Keratinocyte (primary cell): ENCODE data around the gene KRTAP1-5. TPM values are rescaled to one million over a fixed set of nuclear protein-coding genes. Genes with fewer than 3 reads are reported as not detected.
A peak's percentile ranks its signal among the peaks of the same experiment; 100 is the strongest.
"Not testable (repeated sequence)": the region's sequence is repeated elsewhere in the genome, so short reads cannot be mapped to it uniquely, and the experiment has no call there.

ENCODE experiments used
- DNase-seq: peaks from one replicate; pipeline ENCODE4 v3.0.0-alpha.2; 2011; ENCODE audit warnings: low read depth, missing footprints, low spot score
- FAIRE-seq: peaks from 2 replicates; lab custom pipeline; 2011; peaks lifted over from hg19 to GRCh38; lab: Jason Lieb, UNC
- H2AFZ ChIP-seq: 2 replicates; pipeline ENCODE4 v1.6.0; 2012; ENCODE audit warnings: low read length, control low read depth, inconsistent platforms; ENCODE audit not compliant: control insufficient read depth
- H3K27ac ChIP-seq: 2 replicates; pipeline ENCODE4 v1.5.1; 2011; ENCODE audit warnings: low read length; ENCODE audit not compliant: control insufficient read depth, insufficient read depth
- H3K27me3 ChIP-seq: 3 replicates; pipeline ENCODE4 v1.6.0; 2011; ENCODE audit warnings: low read length; ENCODE audit not compliant: control insufficient read depth, insufficient read depth; ENCODE audit errors: extremely low read depth
- H3K36me3 ChIP-seq, 2 experiments: 2 replicates in 1 of 2; 3 replicates in 1 of 2; pipeline ENCODE4 v1.5.1; 2011; ENCODE audit warnings: low read length in 2 of 2, mild to moderate bottlenecking in 1 of 2; ENCODE audit not compliant: control insufficient read depth in 2 of 2, insufficient read depth in 2 of 2; ENCODE audit errors: extremely low read depth in 1 of 2
- H3K4me1 ChIP-seq: 3 replicates; pipeline ENCODE4 v1.5.1; 2011; ENCODE audit warnings: low read length; ENCODE audit not compliant: control insufficient read depth, insufficient read depth; ENCODE audit errors: extremely low read depth
- H3K4me2 ChIP-seq: 3 replicates; pipeline ENCODE4 v1.6.0; 2011; ENCODE audit warnings: low read depth, low read length; ENCODE audit not compliant: control insufficient read depth, insufficient read depth; ENCODE audit errors: extremely low read depth
- H3K4me3 ChIP-seq, 3 experiments: fragments of 200-600 bp in 1 of 3; sonication (generic) in 1 of 3; 2 replicates in 2 of 3; 3 replicates in 1 of 3; pipeline ENCODE4 v1.5.1; 2011 to 2016; ENCODE audit warnings: low read length in 3 of 3, mild to moderate bottlenecking in 3 of 3, control low read depth in 2 of 3, inconsistent platforms in 1 of 3, low read depth in 1 of 3, mixed read lengths in 1 of 3, mixed run types in 1 of 3, moderate library complexity in 1 of 3; ENCODE audit not compliant: control insufficient read depth in 2 of 3, insufficient read depth in 2 of 3; ENCODE audit errors: extremely low read depth in 1 of 3
- H3K79me2 ChIP-seq: 2 replicates; pipeline ENCODE4 v1.6.0; 2012; ENCODE audit warnings: low read length; ENCODE audit not compliant: control insufficient read depth, insufficient read depth
- H3K9ac ChIP-seq: 3 replicates; pipeline ENCODE4 v1.6.0; 2011; ENCODE audit warnings: low read length; ENCODE audit not compliant: control insufficient read depth, insufficient read depth; ENCODE audit errors: extremely low read depth
- H3K9me1 ChIP-seq: 3 replicates; pipeline ENCODE4 v1.6.0; 2011; ENCODE audit warnings: low read length; ENCODE audit not compliant: control insufficient read depth, insufficient read depth; ENCODE audit errors: extremely low read depth
- H3K9me3 ChIP-seq: 2 replicates; pipeline ENCODE4 v1.5.1; 2012; ENCODE audit warnings: low read depth, low read length; ENCODE audit not compliant: control insufficient read depth
- H4K20me1 ChIP-seq: 3 replicates; pipeline ENCODE4 v1.6.0; 2011; ENCODE audit warnings: low read length; ENCODE audit not compliant: control insufficient read depth, insufficient read depth; ENCODE audit errors: extremely low read depth
- EZH2 ChIP-seq: IDR thresholded peaks from one replicate; pipeline ENCODE4 v1.6.1; 2012; ENCODE audit warnings: inconsistent platforms, mild to moderate bottlenecking, low read length, moderate library complexity
- dilution Hi-C: fragments of 300-500 bp; cut with MboI; formaldehyde crosslinking; loops from one replicate; pipeline ENCODE4 v1.7.0; 2020; ENCODE audit warnings: low sequenced_read_pairs; ENCODE audit not compliant: extremely low pct_ligation_motif_present
- polyA plus RNA-seq, 5 experiments: library from polyadenylated mRNA; depleted of rRNA in 3 of 5; stranded (reverse) in 3 of 5; stranded (forward) in 1 of 5; unstranded in 1 of 5; fragments of >200 nt; gene quantifications; 1 replicate in 1 of 5; 2 replicates in 3 of 5; 3 replicates in 1 of 5; pipeline versions ENCODE4 v1.2.1 to v1.2.3, GENCODE V29; 2011 to 2012; ENCODE audit warnings: missing spikeins in 2 of 5, low read depth in 1 of 5, low replicate concordance in 1 of 5
- TF ChIP-seq, protein P1 (sequence below), 3 experiments: IDR thresholded peaks in 1 of 3; conservative IDR thresholded peaks in 1 of 3; optimal IDR thresholded peaks in 1 of 3; 2 replicates in 2 of 3; 3 replicates in 1 of 3; pipeline versions ENCODE3 to v1.5.1; 2011; ENCODE audit warnings: low read length in 3 of 3, mild to moderate bottlenecking in 3 of 3, moderate library complexity in 2 of 3, control low read depth in 1 of 3, inconsistent platforms in 1 of 3; ENCODE audit not compliant: insufficient read depth in 2 of 3; ENCODE audit errors: extremely low read depth in 1 of 3

The KRTAP1-5 gene
- polyA plus RNA-seq, 1 donor (not counting 4 experiments of a cell fraction or from before 2014, with no cell fraction given), result 0.08 TPM

DNA sequence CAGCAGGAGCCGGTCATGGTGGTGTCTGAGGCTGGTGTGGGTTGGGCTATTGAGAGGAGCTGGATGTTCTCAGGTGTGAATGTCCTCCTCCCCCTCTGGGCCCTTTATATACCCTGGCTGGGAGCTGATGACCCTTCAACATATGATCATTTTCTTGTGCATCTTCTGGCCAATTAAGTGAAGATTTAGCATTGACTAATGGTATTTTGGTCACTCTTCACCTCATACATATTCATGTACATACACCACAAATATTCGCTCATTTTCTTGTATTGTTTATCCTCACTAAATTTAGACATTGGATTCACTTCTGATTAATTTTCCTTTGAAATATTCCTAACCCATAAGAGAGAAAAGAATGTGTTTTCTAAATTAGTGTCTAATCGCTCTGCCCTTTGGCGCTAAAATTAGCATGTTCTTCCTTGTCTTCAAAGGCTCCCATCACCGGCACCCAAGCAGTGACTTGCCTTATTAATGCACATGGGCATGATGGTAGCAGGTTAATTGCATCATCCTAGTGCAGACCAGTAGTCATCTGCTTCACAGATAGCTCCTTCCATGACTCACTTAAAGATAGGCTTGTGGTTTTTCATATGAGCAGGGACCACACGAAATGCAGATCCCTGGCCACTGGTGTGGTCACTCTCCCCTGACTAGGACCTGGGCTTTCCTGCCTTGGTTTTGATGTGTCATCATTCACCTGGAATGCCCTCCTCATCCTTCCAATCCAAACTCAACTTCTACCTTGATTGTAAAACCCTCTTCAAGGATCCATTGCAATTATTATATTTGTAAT is 39.0 kb upstream of the KRTAP1-5 start, which contains the start of gene KRTAP2-4:
Gene KRTAP2-4 (minus strand): TSS at position 51 of the 796 bp plus-strand sequence. CDS start 34 bp downstream, at position 17.
- dilution Hi-C loops, result no loop called here
- Histone ChIP-seq H3K9me1 (no peaks in the 10 kb centered on the region), H3K79me2 (no peaks in the 10 kb centered on the region), H3K4me2 (no peak within 1 kb of the TSS), H3K4me1 (peaks cover 30% of the 10 kb centered on the region), H3K27me3 (no peaks in the 10 kb centered on the region), H3K4me3 (no peak within 1 kb of the TSS), H2AFZ (no peak within 1 kb of the TSS), H4K20me1 (no peaks in the 10 kb centered on the region), H3K9ac (no peak within 1 kb of the TSS), H3K27ac (peak within 1 kb of the TSS; percentile 10), H3K9me3 (no peaks in the 10 kb centered on the region), H3K36me3 (no peaks in the 10 kb centered on the region)
- DNase-seq (peak; percentile 98), FAIRE-seq (peak; percentile 98)
- TF ChIP-seq, protein P1, sequence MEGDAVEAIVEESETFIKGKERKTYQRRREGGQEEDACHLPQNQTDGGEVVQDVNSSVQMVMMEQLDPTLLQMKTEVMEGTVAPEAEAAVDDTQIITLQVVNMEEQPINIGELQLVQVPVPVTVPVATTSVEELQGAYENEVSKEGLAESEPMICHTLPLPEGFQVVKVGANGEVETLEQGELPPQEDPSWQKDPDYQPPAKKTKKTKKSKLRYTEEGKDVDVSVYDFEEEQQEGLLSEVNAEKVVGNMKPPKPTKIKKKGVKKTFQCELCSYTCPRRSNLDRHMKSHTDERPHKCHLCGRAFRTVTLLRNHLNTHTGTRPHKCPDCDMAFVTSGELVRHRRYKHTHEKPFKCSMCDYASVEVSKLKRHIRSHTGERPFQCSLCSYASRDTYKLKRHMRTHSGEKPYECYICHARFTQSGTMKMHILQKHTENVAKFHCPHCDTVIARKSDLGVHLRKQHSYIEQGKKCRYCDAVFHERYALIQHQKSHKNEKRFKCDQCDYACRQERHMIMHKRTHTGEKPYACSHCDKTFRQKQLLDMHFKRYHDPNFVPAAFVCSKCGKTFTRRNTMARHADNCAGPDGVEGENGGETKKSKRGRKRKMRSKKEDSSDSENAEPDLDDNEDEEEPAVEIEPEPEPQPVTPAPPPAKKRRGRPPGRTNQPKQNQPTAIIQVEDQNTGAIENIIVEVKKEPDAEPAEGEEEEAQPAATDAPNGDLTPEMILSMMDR (optimal IDR thresholded peaks at IDR 0.05 in 1 of 3, IDR thresholded peaks at IDR 0.05 in 1 of 3, conservative IDR thresholded peaks at IDR 0.05 in 1 of 3; ENCODE audit: extremely low read depth in 1 of 3, insufficient read depth in 2 of 3, low read length in 3 of 3), result no peak
- no peak for TF ChIP-seq EZH2

DNA sequence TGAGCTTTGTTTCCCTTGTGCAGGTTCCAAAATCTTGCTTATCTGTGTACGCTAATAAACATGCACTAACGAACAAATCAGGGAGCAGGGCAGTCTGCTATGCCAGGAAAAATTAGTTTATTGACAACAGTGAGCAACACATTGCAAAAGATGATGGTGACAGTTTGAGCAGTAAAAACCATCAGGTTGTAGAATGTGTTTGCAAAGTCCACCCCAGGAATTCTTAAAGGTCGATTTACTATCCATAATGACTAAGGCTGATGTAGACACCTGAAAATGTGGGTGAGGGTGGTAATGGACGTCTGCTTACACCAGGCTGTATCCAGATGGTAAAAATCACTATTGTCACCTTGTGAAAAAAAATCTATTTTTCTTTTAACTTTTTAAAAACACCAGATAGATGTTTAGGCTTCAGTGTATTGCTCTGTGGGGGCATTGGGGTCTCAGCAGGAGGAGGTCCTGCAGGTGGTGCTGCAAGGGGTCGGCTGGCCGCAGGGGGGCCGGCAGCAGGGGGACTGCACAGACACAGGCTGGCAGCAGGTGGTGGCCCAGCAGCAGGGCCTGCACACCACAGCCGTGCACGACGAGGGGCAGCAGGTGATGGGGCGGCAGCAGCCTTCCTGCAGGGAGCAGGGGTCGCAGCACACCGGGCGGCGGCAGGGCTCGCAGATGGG is 38.1 kb upstream of the KRTAP1-5 start:
- H3K79me2 ChIP-seq, dilution Hi-C loops, H3K9me1 ChIP-seq, H3K9me3 ChIP-seq, H3K9ac ChIP-seq, H3K36me3 ChIP-seq, DNase-seq, H3K4me2 ChIP-seq, H3K4me3 ChIP-seq, H3K27ac ChIP-seq, H3K27me3 ChIP-seq, H2AFZ ChIP-seq, H4K20me1 ChIP-seq: not testable (repeated sequence)
- peak; percentile 52 for FAIRE-seq
- H3K4me1 ChIP-seq, result peaks cover 39% of the 10 kb centered on the region
